Measurements from ENCODE around the gene TCERG1.
"Not testable (repeated sequence)": the region's sequence is repeated elsewhere in the genome, so short reads cannot be mapped to it uniquely, and the experiment has no call there.

The TCERG1 gene

GRCh38 chr5:146523698-146524097 is 76.6 kb downstream of the TCERG1 start:
- DNase-seq, result peak in 1 of 3 experiments; percentile 6

GRCh38 chr5:146527785-146528184 is 80.7 kb downstream of the TCERG1 start:
- no peak for DNase-seq

GRCh38 chr5:146528236-146528635 is 81.1 kb downstream of the TCERG1 start:
- no peak for DNase-seq

GRCh38 chr5:146529984-146530383 is 82.9 kb downstream of the TCERG1 start:
- DNase-seq, result no peak

- DNase-seq, result peak; percentile 49 to 81 (median 74)
Measured at GRCh38 chr5:146533260-146533857, 86.2 kb downstream of the TCERG1 start.

GRCh38 chr5:146533882-146534281 is 86.7 kb downstream of the TCERG1 start:
- DNase-seq, result no peak

- DNase-seq, result no peak
Measured at GRCh38 chr5:146538432-146538831, 91.3 kb downstream of the TCERG1 start.

- no peak for DNase-seq
Measured at GRCh38 chr5:146539973-146540372, 92.8 kb downstream of the TCERG1 start.

GRCh38 chr5:146540414-146540813 is 93.3 kb downstream of the TCERG1 start:
- no peak for DNase-seq

- DNase-seq, result peak; percentile 33 to 65 (median 65)
Measured at GRCh38 chr5:146541958-146542849, 95.1 kb downstream of the TCERG1 start.

GRCh38 chr5:146544232-146544631 is 97.1 kb downstream of the TCERG1 start:
- no peak for DNase-seq

- no peak for DNase-seq
Measured at GRCh38 chr5:146548781-146549449, 101.8 kb downstream of the TCERG1 start.

- DNase-seq, result no peak
Measured at GRCh38 chr5:146549615-146550014, 102.5 kb downstream of the TCERG1 start.

- DNase-seq, result no peak
Measured at GRCh38 chr5:146553446-146553845, 106.3 kb downstream of the TCERG1 start.

GRCh38 chr5:146556884-146557283 is 109.8 kb downstream of the TCERG1 start:
- not testable (repeated sequence) for DNase-seq

GRCh38 chr5:146560205-146560812 is 113.2 kb downstream of the TCERG1 start:
- no peak for DNase-seq

Measured in NCI-H1417 (cell line).